HEK293T (cell line): ENCODE measurements around the gene PDE8A.
"Not testable (repeated sequence)": the region's sequence is repeated elsewhere in the genome, so short reads cannot be mapped to it uniquely, and the experiment has no call there.

ENCODE experiments used
- CTCF ChIA-PET: fragments of 350-600 bp; formaldehyde crosslinking; extraction: SDS; loops from one replicate; lab custom pipeline; 2021; ENCODE audit warnings: antibody characterized with exemption, inconsistent platforms; lab: Yijun Ruan, JAX
- POLR2A ChIA-PET: fragments of 350-600 bp; formaldehyde crosslinking; extraction: SDS; loops from one replicate; lab custom pipeline; 2020; ENCODE audit warnings: antibody characterized with exemption, inconsistent platforms; lab: Yijun Ruan, JAX
- DNase-seq: peaks from one replicate; pipeline ENCODE4 v3.0.0; 2012; ENCODE audit warnings: mixed read lengths; ENCODE audit errors: extremely low spot score
- ARNT ChIP-seq: fragments of 450-650 bp; IDR thresholded peaks from 2 replicates; pipeline ENCODE4 v1.6.1; 2017; ENCODE audit warnings: mild to moderate bottlenecking
- BHLHE40 ChIP-seq: fragments of 450-650 bp; IDR thresholded peaks from 2 replicates; pipeline ENCODE4 v1.6.1; 2016; ENCODE audit warnings: mild to moderate bottlenecking, moderate library complexity, borderline replicate concordance
- CTBP1 ChIP-seq: fragments of 450-650 bp; IDR thresholded peaks from 2 replicates; pipeline ENCODE4 v1.6.1; 2016; ENCODE audit warnings: borderline replicate concordance
- ELF4 ChIP-seq: fragments of 450-650 bp; IDR thresholded peaks from 2 replicates; pipeline ENCODE4 v1.6.1; 2017; ENCODE audit warnings: antibody characterized with exemption
- FOXA1 ChIP-seq: fragments of 450-650 bp; IDR thresholded peaks from 2 replicates; pipeline ENCODE4 v1.6.1; 2016; ENCODE audit warnings: mild to moderate bottlenecking
- FOXK2 ChIP-seq: fragments of 450-650 bp; IDR thresholded peaks from 2 replicates; pipeline ENCODE4 v1.6.1; 2016; ENCODE audit warnings: mild to moderate bottlenecking
- FOXM1 ChIP-seq: fragments of 450-650 bp; IDR thresholded peaks from 2 replicates; pipeline ENCODE4 v1.6.1; 2017; ENCODE audit warnings: mild to moderate bottlenecking, borderline replicate concordance
- HDGF ChIP-seq: fragments of 450-650 bp; IDR thresholded peaks from 2 replicates; pipeline ENCODE4 v1.6.1; 2017; ENCODE audit warnings: antibody characterized with exemption, borderline replicate concordance
- L3MBTL2 ChIP-seq: fragments of 450-650 bp; conservative IDR thresholded peaks from 2 replicates; pipeline ENCODE4 v1.6.1; 2016; ENCODE audit warnings: mild to moderate bottlenecking
- LEF1 ChIP-seq: fragments of 450-650 bp; IDR thresholded peaks from 2 replicates; pipeline ENCODE4 v1.6.1; 2017; ENCODE audit warnings: mild to moderate bottlenecking, borderline replicate concordance
- NFRKB ChIP-seq: fragments of 450-650 bp; IDR thresholded peaks from 2 replicates; pipeline ENCODE4 v1.6.1; 2016; ENCODE audit warnings: mild to moderate bottlenecking, moderate library complexity
- SP1 ChIP-seq: fragments of 450-650 bp; IDR thresholded peaks from 2 replicates; pipeline ENCODE4 v1.6.1; 2017
- SUZ12 ChIP-seq: fragments of 450-650 bp; IDR thresholded peaks from 2 replicates; pipeline ENCODE4 v1.6.1; 2016; ENCODE audit warnings: mild to moderate bottlenecking
- TARDBP ChIP-seq: fragments of 450-650 bp; IDR thresholded peaks from 2 replicates; pipeline ENCODE4 v1.6.1; 2016
- ZNF384 ChIP-seq: fragments of 450-650 bp; IDR thresholded peaks from 2 replicates; pipeline ENCODE4 v1.6.1; 2016
- TF ChIP-seq, protein P1 (sequence below): fragments of 450-650 bp; IDR thresholded peaks from 2 replicates; pipeline ENCODE4 v1.6.1; 2016

PDE8A gene

DNA sequence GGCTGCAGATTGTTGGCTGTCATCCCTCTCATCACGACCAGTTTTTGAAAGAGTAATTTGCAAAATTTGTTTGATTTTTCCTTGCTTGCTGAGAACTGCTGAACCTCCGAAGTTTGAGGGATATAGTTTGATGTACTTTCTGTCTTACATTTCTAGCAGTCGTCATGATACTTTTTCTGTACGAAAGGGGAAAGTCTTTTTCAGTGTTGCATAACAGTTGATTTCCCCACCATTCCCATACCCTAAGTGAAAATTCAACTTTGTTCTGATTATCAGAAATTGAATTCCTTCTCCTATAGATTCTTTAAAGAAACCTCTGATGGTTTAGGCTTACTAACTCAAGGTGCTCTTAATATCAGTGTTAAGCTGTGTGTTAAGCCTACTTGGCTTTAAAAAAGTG lies 1.6 kb downstream of the PDE8A start:
- POLR2A ChIA-PET: interaction anchor here (1.1 kb wide), 1 partner anchor 11 kb away, joined by 5 read pairs; no protein-coding TSS in a partner anchor
- no peak for DNase-seq
- TF ChIP-seq TARDBP (no peak), FOXM1 (no peak), LEF1 (no peak), HDGF (no peak), SP1 (no peak)
- CTCF ChIA-PET: interaction anchor here (0.6 to 1.0 kb wide), 2 partner anchors 22 to 146 kb away, joined by 3 read pairs; no protein-coding TSS in a partner anchor

DNA sequence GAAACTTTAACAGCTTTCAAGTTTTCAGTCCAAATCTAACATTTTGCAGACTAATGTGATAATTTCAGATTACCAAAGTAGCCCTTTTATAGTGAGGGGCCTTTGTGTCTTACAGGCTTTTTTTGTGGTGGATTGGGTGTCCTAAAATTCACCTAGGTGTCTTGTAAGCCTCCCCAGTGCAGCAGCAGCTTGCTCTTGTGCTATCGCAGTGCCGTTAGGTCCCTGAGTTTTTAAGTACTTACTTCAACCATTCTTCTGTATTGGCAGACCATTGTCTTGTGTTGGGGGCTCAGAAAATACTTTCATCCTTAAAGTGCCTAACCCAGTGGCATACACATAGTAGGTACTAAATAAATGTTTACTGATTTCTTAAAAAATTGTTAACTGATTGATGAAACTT lies 2.1 kb downstream of the PDE8A start:
- ChIA-PET CTCF (interaction anchor here (1.0 kb wide), 1 partner anchor 22 kb away, joined by 3 read pairs; no protein-coding TSS in a partner anchor), POLR2A (interaction anchor here (1.1 kb wide), 1 partner anchor 10 kb away, joined by 5 read pairs; no protein-coding TSS in a partner anchor)
- TF ChIP-seq ELF4: no peak
- no peak for TF ChIP-seq TARDBP
- DNase-seq: no peak

DNA sequence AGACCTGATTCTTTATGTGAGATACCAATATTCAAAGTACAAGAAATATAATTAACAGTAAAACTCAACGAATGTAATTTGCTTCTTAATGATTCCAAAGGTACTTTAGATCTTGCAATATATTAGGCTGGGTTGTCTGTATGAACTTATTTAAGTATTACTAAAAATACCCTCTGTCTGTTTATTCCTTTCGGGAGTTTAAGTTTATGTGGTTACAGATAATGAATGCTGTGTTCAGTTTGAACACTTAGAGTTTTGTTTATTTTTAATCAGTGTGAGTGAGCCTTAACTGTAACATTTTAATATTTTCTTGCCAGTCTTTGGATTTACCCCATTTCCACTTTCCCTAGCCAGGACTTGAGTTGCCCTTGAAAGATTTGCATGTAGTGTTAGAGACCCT lies 3.5 kb downstream of the PDE8A start:
- TF ChIP-seq SUZ12: no peak
- no peak for TF ChIP-seq BHLHE40
- TF ChIP-seq HDGF: no peak
- TF ChIP-seq ELF4: no peak
- TF ChIP-seq LEF1: no peak
- DNase-seq: no peak
- ChIA-PET CTCF (no interaction called here), POLR2A (no interaction called here)

DNA sequence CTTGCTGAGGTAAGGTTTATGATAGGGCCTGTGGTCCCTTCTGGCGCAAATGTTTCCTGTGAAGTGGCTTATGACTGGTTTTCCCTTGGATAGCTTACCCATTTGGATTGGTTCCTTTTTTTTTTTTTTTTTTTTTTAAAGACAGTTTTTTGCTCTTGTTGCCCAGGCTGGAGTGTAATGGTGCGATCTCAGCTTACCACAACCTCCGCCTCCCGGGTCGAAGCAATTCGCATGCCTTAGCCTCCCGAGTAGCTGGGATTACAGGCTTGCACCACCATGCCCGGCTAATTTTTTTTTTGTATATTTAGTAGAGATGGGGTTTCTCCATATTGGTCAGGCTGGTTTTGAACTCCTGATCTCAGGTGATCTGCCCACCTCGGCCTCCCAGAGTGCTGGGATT lies 5.7 kb downstream of the PDE8A start:
- POLR2A ChIA-PET, DNase-seq, CTCF ChIA-PET: not testable (repeated sequence)

DNA sequence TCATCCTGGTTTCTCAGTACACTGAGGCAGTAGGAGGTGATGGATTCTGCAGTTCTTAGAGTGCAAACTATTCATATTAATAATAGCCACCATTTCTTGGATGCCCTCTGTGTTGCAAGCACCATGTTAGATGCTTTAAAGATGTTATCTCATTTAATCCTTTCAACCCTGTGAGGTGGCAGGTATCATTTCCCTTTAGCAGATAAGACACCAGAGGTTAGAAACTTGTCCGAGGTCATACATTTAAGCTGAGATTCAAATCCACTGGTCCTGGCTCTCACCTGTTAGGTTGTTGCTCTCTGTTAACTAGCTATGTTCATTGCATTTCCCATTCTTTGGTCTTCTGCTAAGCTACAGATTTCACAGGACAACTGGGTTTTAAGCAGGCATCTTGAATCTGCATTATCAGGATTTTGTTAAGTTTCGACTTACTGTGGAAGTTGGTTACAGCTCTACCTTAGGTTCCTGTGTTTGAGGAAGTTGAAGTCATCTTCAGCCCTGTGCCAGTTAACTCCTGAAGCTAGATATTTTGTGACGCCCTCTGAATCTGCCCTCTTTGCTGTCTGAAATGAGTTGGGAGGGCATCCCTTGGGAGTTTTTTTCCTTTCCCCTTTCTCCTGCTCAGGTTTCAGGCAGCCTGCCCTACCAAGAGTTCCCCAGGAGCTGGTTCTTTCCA lies 6.4 kb downstream of the PDE8A start:
- ChIA-PET POLR2A (interaction anchor here (1.1 to 1.8 kb wide), 2 partner anchors 7 to 16 kb away, joined by 3 to 5 read pairs; no protein-coding TSS in a partner anchor), CTCF (interaction anchor here (0.5 kb wide), 2 partner anchors 49 to 306 kb away, joined by 3 read pairs; no protein-coding TSS in a partner anchor)
- TF ChIP-seq, protein P1, sequence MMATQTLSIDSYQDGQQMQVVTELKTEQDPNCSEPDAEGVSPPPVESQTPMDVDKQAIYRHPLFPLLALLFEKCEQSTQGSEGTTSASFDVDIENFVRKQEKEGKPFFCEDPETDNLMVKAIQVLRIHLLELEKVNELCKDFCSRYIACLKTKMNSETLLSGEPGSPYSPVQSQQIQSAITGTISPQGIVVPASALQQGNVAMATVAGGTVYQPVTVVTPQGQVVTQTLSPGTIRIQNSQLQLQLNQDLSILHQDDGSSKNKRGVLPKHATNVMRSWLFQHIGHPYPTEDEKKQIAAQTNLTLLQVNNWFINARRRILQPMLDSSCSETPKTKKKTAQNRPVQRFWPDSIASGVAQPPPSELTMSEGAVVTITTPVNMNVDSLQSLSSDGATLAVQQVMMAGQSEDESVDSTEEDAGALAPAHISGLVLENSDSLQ: no peak
- TF ChIP-seq SP1 (no peak), FOXM1 (no peak), FOXK2 (no peak), LEF1 (no peak), ARNT (no peak), NFRKB (no peak), TARDBP (no peak), ZNF384 (no peak), SUZ12 (no peak), ELF4 (no peak), BHLHE40 (no peak), HDGF (no peak), FOXA1 (no peak), L3MBTL2 (no peak), CTBP1 (no peak)
- DNase-seq: no peak

DNA sequence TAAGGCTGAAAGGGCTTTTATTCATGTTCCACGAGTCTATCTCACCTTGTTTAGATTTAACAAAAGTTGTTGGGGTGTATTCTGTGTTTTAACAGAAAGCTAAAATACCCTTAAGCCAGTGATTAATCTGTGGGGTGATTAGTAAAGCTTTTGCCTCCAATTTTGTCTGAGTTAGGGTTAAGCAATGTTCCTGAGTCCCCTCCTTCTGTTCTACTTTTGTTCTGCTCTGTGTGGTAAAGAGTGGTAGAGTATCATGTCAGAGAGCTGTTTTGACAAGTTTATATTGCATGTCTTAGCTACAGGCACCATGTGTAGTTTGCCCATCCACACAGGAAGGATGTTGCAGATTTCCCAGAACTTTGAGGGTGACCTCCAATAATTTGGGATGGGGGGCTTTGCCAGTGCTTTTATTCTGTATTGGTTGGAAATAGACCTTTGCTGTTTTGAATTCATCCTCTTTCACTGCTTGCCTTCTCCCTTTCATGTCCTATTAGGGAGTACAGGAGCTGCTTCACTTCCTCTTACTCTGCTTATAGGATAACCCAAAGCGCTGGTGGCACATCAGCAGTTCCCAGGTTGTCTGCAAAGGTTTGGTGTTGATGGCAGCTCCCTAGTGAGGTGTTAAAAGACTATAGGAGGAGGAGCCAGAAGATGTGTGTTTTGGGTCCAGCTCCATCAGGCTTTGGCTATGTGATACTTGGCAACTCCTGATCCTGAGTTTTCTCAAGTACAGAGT lies 7.4 kb downstream of the PDE8A start:
- ChIA-PET CTCF (interaction anchor here (0.5 to 0.8 kb wide), 2 partner anchors 8 to 48 kb away, joined by 3 read pairs; no protein-coding TSS in a partner anchor), POLR2A (interaction anchor here (1.1 to 1.8 kb wide), 2 partner anchors 8 to 17 kb away, joined by 3 to 5 read pairs; no protein-coding TSS in a partner anchor)
- TF ChIP-seq FOXM1: no peak
- TF ChIP-seq HDGF: no peak
- TF ChIP-seq SP1: no peak
- TF ChIP-seq NFRKB: no peak
- no peak for TF ChIP-seq ZNF384
- TF ChIP-seq LEF1: no peak
- TF ChIP-seq L3MBTL2: no peak
- no peak for TF ChIP-seq BHLHE40
- DNase-seq: no peak

DNA sequence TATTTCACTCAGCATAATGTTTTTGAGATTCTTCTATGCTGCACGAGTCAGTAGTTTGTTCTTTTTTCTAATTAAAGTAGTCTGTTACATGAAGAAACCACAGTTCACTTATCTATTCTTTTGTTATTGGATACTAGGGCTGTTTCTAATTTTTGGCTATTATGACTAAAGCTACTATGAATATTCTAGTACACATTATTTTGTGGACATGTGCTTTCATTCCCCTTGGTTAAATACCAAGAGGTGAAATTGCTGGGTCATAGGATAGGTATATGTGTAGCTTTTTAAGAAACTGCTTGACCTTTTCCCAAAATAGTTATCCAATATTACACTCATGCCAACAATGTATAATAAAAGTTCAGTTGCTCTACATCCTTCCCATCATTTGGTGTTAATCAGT lies 8.9 kb downstream of the PDE8A start:
- DNase-seq: no peak
- TF ChIP-seq BHLHE40: no peak
- TF ChIP-seq, protein P1: no peak
- TF ChIP-seq FOXM1: no peak
- TF ChIP-seq TARDBP: no peak
- TF ChIP-seq SP1: no peak
- no peak for TF ChIP-seq NFRKB
- no peak for TF ChIP-seq SUZ12
- ChIA-PET POLR2A (no interaction called here), CTCF (no interaction called here)
